ENCODE measurements around the gene TNS3. TPM values are rescaled to one million over a fixed set of nuclear protein-coding genes. Genes with fewer than 3 reads are reported as not detected.

TNS3 gene
- total RNA-seq, 1 donor from 2014 or later, result 426 TPM

GRCh38 chr7:47551668-47552440, 30.1 kb downstream of the TNS3 start:
- Mint-ChIP-seq H3K27ac (ENCODE audit: unreplicated experiment) (peak overlapping the region; percentile 81), H3K9me3 (ENCODE audit: low read depth) (no peaks in the 10 kb centered on the region), H3K4me3 (ENCODE audit: unreplicated experiment) (no peak overlapping the region), H3K36me3 (ENCODE audit: low read depth) (peaks cover 33% of the 10 kb centered on the region), H3K27me3 (ENCODE audit: low read depth) (no peaks in the 10 kb centered on the region), H3K4me1 (ENCODE audit: low read depth) (peaks cover 90% of the 10 kb centered on the region)
- TF ChIP-seq CTCF (IDR thresholded peaks at IDR 0.05), result no peak
- DNase-seq (ENCODE audit: low spot score), result no peak

- Mint-ChIP-seq H3K27me3 (ENCODE audit: low read depth) (no peaks in the 10 kb centered on the region), H3K27ac (ENCODE audit: unreplicated experiment) (peak overlapping the region; percentile 75), H3K9me3 (ENCODE audit: low read depth) (no peaks in the 10 kb centered on the region), H3K36me3 (ENCODE audit: low read depth) (peaks cover 35% of the 10 kb centered on the region), H3K4me1 (ENCODE audit: low read depth) (peaks cover 84% of the 10 kb centered on the region), H3K4me3 (ENCODE audit: unreplicated experiment) (no peak overlapping the region)
- DNase-seq (ENCODE audit: low spot score), result no peak
- TF ChIP-seq CTCF (IDR thresholded peaks at IDR 0.05), result no peak
Measured at GRCh38 chr7:47550788-47551470, 31.0 kb downstream of the TNS3 start.

GRCh38 chr7:47549916-47550315, 32.0 kb downstream of the TNS3 start:
- H3K27me3 Mint-ChIP-seq (ENCODE audit: low read depth), result no peaks in the 10 kb centered on the region
- peaks cover 33% of the 10 kb centered on the region for H3K36me3 Mint-ChIP-seq (ENCODE audit: low read depth)
- no peaks in the 10 kb centered on the region for H3K9me3 Mint-ChIP-seq (ENCODE audit: low read depth)
- H3K4me1 Mint-ChIP-seq (ENCODE audit: low read depth), result peaks cover 76% of the 10 kb centered on the region
- DNase-seq (ENCODE audit: low spot score), result no peak
- no peak for TF ChIP-seq CTCF (IDR thresholded peaks at IDR 0.05)
- H3K4me3 Mint-ChIP-seq (ENCODE audit: unreplicated experiment), result no peak overlapping the region
- no peak overlapping the region for H3K27ac Mint-ChIP-seq (ENCODE audit: unreplicated experiment)

GRCh38 chr7:47549397-47549796, 32.5 kb downstream of the TNS3 start:
- DNase-seq (ENCODE audit: low spot score), result no peak
- no peaks in the 10 kb centered on the region for H3K9me3 Mint-ChIP-seq (ENCODE audit: low read depth)
- H3K4me1 Mint-ChIP-seq (ENCODE audit: low read depth), result peaks cover 76% of the 10 kb centered on the region
- no peak for TF ChIP-seq CTCF (IDR thresholded peaks at IDR 0.05)
- H3K27me3 Mint-ChIP-seq (ENCODE audit: low read depth), result no peaks in the 10 kb centered on the region
- no peak overlapping the region for H3K27ac Mint-ChIP-seq (ENCODE audit: unreplicated experiment)
- H3K4me3 Mint-ChIP-seq (ENCODE audit: unreplicated experiment), result no peak overlapping the region
- H3K36me3 Mint-ChIP-seq (ENCODE audit: low read depth), result peaks cover 27% of the 10 kb centered on the region

GRCh38 chr7:47548546-47548945, 33.4 kb downstream of the TNS3 start:
- Mint-ChIP-seq H3K36me3 (ENCODE audit: low read depth) (peaks cover 25% of the 10 kb centered on the region), H3K9me3 (ENCODE audit: low read depth) (no peaks in the 10 kb centered on the region), H3K4me3 (ENCODE audit: unreplicated experiment) (no peak overlapping the region), H3K27ac (ENCODE audit: unreplicated experiment) (peak overlapping the region; percentile 54), H3K4me1 (ENCODE audit: low read depth) (peaks cover 81% of the 10 kb centered on the region), H3K27me3 (ENCODE audit: low read depth) (no peaks in the 10 kb centered on the region)
- DNase-seq (ENCODE audit: low spot score), result no peak
- no peak for TF ChIP-seq CTCF (IDR thresholded peaks at IDR 0.05)

All from chondrocyte (in vitro differentiated cells).